Medulla oblongata (tissue), 1 donor: Measurements from ENCODE around the gene FREM2.
A peak's percentile ranks its signal among the peaks of the same experiment; 100 is the strongest.

Experiments
- DNase-seq: peaks from one replicate; pipeline ENCODE4 v3.0.0-alpha.2; 2015; ENCODE audit errors: extremely low spot score

The FREM2 gene

DNA sequence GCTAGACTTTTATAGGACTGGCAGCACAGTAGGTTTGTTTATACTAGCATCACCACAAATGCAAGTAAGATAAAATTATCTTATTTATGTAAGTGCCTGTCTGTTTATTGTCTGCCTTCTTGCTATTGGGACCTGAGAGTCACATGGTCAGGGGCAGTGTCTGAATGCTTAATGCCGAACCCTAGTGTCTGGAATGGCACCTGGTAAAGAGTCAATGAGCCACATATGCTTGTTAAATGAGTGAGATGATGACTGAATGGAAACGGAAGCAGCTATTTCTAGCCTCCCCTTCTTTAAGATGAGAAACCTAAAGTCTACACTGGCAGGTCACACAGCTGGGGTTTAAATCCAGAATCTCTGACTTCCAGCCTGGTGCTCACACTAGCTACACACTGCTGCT is 211.6 kb downstream of the FREM2 start:
- no peak for DNase-seq

DNA sequence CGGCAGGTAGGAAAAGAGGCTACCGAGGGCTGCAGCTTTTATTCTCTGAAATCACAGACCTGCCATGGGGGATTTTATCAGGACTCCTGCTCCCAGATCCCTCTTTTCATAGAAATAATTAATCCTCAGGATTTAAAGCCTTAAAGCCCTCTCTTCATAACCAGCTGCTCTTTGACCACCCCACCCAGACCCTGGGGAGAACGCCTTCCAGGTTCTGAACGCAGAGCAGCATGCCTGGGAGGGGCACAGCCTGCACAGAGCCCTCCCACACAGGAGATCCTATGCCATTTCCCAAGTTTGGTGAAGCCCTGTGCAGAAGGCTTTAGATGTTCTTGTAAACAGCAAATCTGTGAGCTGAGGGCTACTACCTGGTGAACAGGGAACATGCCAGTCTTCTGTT is 212.7 kb downstream of the FREM2 start:
- DNase-seq, result no peak

DNA sequence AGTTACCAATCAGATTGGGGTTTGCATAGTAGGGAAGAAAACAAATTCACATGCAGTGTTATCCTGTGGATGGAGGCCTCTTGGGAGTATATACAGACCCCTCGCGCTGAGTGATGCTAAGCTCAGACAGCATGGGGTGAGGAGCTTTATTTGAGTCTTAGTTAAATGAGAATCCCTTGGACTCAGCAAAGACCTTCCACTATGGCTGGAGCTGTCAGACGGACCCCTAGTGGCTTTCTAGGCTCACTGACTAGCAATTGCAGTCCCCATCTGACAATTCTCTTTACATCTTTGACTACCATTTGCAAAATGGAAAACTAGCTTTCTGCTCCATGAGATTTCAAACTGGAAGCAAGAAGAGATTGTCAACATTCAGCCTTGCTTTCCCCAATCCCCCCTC is 213.3 kb downstream of the FREM2 start:
- peak; percentile 21 for DNase-seq

DNA sequence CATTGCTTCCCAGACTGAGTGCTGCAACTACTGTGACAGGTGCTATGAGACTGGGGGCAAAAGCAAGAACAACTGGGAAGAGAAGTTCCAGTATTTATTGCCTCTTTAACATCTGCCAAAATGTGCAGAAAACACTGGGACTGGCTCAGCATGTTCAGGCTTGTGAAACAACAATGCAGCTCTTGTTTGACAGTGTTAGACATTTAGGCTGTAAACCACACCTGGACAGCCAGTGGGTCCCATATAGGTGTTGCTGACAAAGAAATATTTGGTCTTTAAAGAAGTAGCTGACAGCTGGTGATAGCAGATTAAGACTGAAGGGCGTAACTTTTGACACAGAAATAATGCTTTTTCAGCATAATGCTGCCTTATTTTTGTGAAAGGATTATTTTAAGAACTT is 215.7 kb downstream of the FREM2 start:
- DNase-seq, result no peak

- no peak for DNase-seq
Measured at GRCh38 chr13:38905081-38905480, 218.2 kb downstream of the FREM2 start.

DNA sequence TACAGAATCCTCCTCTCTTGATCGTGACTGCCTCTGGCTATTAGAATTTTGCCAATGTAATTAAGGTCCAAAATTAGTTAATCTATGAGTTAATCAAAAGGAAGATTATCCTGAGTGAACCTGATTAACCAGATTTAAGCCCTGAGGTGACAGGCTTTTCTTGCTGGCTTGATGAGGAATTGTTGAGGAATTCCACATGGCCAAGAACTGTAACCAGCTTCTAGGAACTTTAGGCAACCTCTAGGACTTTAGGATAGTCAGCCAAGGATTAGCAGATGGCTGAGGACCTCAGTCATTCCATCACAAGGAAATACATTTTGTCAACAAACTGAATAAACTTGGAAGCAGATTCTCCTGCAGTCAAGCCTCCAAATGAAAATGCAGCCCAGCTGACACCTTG is 219.0 kb downstream of the FREM2 start:
- DNase-seq, result no peak

GRCh38 chr13:38908574-38908973 is 221.7 kb downstream of the FREM2 start:
- DNase-seq, result no peak

GRCh38 chr13:38914070-38914469 is 227.2 kb downstream of the FREM2 start:
- DNase-seq, result no peak

- no peak for DNase-seq
Measured at GRCh38 chr13:38921081-38921480, 234.2 kb downstream of the FREM2 start.

DNA sequence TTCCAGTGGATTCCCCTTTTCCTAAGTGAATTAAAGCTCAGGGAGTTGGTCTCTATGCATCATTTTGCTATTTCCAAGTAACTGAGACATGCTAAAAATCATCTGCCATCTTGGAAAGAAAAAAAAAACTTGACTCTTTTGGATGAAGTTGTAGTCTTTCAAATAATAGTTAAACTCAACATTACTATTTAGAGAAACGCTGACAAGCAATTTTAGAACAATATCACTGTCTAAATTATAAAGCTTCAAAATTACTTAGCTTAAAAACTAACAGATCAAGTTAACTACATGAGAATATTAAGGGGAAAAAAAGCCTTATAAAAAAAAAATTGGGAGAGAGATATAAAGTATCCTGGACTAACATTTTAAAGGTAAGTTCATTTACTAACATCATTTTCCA is 235.3 kb downstream of the FREM2 start:
- DNase-seq, result no peak

DNA sequence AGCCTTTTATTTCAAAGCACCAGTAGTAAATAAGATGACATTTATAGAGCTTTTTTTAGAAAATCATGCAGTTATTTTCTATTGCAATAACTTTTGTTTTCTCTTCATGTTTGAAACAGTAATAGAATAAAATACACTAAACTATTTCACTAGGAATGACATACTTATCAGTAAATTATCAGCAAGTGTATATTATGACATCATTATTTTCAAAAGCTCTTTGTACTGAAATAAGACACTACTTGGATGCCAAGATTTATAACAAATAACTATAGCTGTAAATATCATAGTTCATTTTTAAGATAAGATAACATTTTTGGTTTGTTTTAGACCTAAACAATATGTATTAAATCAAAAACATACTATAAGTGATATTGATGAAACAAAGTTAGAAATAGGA is 246.9 kb downstream of the FREM2 start:
- DNase-seq, result no peak
